HCT116 (cell line): ENCODE measurements around the gene RNF39. TPM values are rescaled to one million over a fixed set of nuclear protein-coding genes. Genes with fewer than 3 reads are reported as not detected.

Source experiments
- ATAC-seq: fragments of 200-7000 bp; cut with Tn5 transposase; 2 replicates; pipeline ENCODE4 v1.9.1; 2020; ENCODE audit warnings: mild to moderate bottlenecking, moderate library complexity
- BruUV-seq: library from RNA; stranded (reverse); fragments of 400-500 nt; replicated peaks from 2 replicates; lab custom pipeline; 2021; lab: Mats Ljungman, UMichigan
- CTCF ChIA-PET: fragments of 300-600 bp; sonication (Branson Sonifier 250); formaldehyde crosslinking; loops from one replicate; lab custom pipeline; 2021; ENCODE audit warnings: antibody characterized with exemption; lab: Charles Lee
- POLR2A ChIA-PET: fragments of 300-600, 350-600 bp; sonication (Branson Sonifier 250); formaldehyde crosslinking; loops from one replicate; lab custom pipeline; 2021; ENCODE audit warnings: antibody characterized with exemption; lab: Charles Lee
- RAD21 ChIA-PET, 2 experiments: fragments of 300-600 bp; sonication (Branson Sonifier 250); formaldehyde crosslinking; loops; one replicate each; lab custom pipeline; 2023; ENCODE audit warnings: low total read pairs in 2 of 2; ENCODE audit not compliant: uncharacterized antibody in 2 of 2, unreplicated experiment in 2 of 2, low non-redundant PET in 1 of 2; lab: Charles Lee
- DNase-seq: peaks from one replicate; pipeline ENCODE4 v3.0.0-alpha.2; 2010; ENCODE audit warnings: low read depth, low spot score
- H2AFZ ChIP-seq: fragments of 200-600 bp; shearing (Covaris generic), sonication (generic); 2 replicates; pipeline ENCODE4 v1.6.1; 2017; ENCODE audit warnings: low read depth, mixed run types, mixed read lengths, antibody characterized with exemption, low read length; ENCODE audit not compliant: poor library complexity, severe bottlenecking
- H3K27ac ChIP-seq: 2 replicates; pipeline ENCODE4 v1.5.1; 2012; ENCODE audit warnings: low read depth, low read length
- H3K27me3 ChIP-seq: fragments of 200-600 bp; sonication (generic); 2 replicates; pipeline ENCODE4 v1.6.1; 2016; ENCODE audit warnings: mixed run types, low read length, mixed read lengths; ENCODE audit not compliant: insufficient read depth
- H3K36me3 ChIP-seq, 2 experiments: fragments of 200-500 bp in 1 of 2; fragments of 200-600 bp in 1 of 2; sonication (Bioruptor generic) in 1 of 2; sonication (generic) in 1 of 2; 2 replicates each; pipeline versions ENCODE4 v1.5.1 to v1.6.1; 2014 to 2016; ENCODE audit warnings: low read length in 2 of 2, inconsistent platforms in 1 of 2, mixed read lengths in 1 of 2, mixed run types in 1 of 2; ENCODE audit not compliant: insufficient read depth in 2 of 2, control insufficient read depth in 1 of 2
- H3K4me1 ChIP-seq, 2 experiments: fragments of 200-600 bp in 1 of 2; sonication (generic) in 1 of 2; 2 replicates each; pipeline versions ENCODE4 v1.5.1 to v1.6.1; 2012 to 2017; ENCODE audit warnings: low read length in 2 of 2, inconsistent platforms in 1 of 2, mild to moderate bottlenecking in 1 of 2, mixed read lengths in 1 of 2, mixed run types in 1 of 2, moderate library complexity in 1 of 2; ENCODE audit not compliant: insufficient read depth in 2 of 2, control insufficient read depth in 1 of 2
- H3K4me2 ChIP-seq: fragments of 200-600 bp; sonication (generic); 2 replicates; pipeline ENCODE4 v1.6.1; 2017; ENCODE audit warnings: mixed run types, low read length, mixed read lengths
- H3K4me3 ChIP-seq, 2 experiments: fragments of 200-600 bp in 1 of 2; sonication (generic) in 1 of 2; replicated peaks in 1 of 2; 2 replicates each; pipeline ENCODE4 v1.5.1; 2011 to 2016; ENCODE audit warnings: low read length in 2 of 2, control low read depth in 1 of 2, low read depth in 1 of 2, mild to moderate bottlenecking in 1 of 2, mixed read lengths in 1 of 2, mixed run types in 1 of 2
- H3K79me2 ChIP-seq: fragments of 200-600 bp; sonication (generic); 2 replicates; pipeline ENCODE4 v1.6.1; 2017; ENCODE audit warnings: mild to moderate bottlenecking, mixed run types, low read length, moderate library complexity, mixed read lengths; ENCODE audit not compliant: insufficient read depth
- H3K9ac ChIP-seq: fragments of 200-600 bp; sonication (generic); 2 replicates; pipeline ENCODE4 v1.6.1; 2016; ENCODE audit warnings: low read length, mixed read lengths
- H3K9me2 ChIP-seq: fragments of 200-600 bp; sonication (generic), shearing (Covaris generic); 2 replicates; pipeline ENCODE4 v1.6.1; 2017; ENCODE audit warnings: mixed run types, mild to moderate bottlenecking, moderate library complexity; ENCODE audit not compliant: insufficient read depth
- H3K9me3 ChIP-seq, 2 experiments: fragments of 200-500 bp in 1 of 2; fragments of 200-600 bp in 1 of 2; sonication (Bioruptor generic) in 1 of 2; sonication (generic) in 1 of 2; 2 replicates each; pipeline ENCODE4 v1.6.1; 2014 to 2017; ENCODE audit warnings: low read length in 2 of 2, mixed read lengths in 2 of 2, inconsistent platforms in 1 of 2, low read depth in 1 of 2, mild to moderate bottlenecking in 1 of 2, mixed run types in 1 of 2, moderate library complexity in 1 of 2; ENCODE audit not compliant: control insufficient read depth in 1 of 2, insufficient read depth in 1 of 2
- H4K20me1 ChIP-seq: fragments of 200-600 bp; sonication (generic), shearing (Covaris generic); 2 replicates; pipeline ENCODE4 v1.6.1; 2017; ENCODE audit warnings: mixed run types, mild to moderate bottlenecking, moderate library complexity; ENCODE audit not compliant: insufficient read depth
- CEBPB ChIP-seq: IDR thresholded peaks from 2 replicates; pipeline ENCODE4 v1.6.1; 2012; ENCODE audit warnings: low read depth
- ELF1 ChIP-seq: IDR thresholded peaks from 2 replicates; pipeline ENCODE4 v1.6.1; 2012; ENCODE audit warnings: low read depth, borderline replicate concordance
- EZH2 ChIP-seq: fragments of 200-600 bp; sonication (generic); IDR thresholded peaks from 2 replicates; pipeline ENCODE4 v1.6.1; 2017; ENCODE audit warnings: antibody characterized with exemption, mixed run types
- FOSL1 ChIP-seq: IDR thresholded peaks from 2 replicates; pipeline ENCODE4 v1.6.1; 2012; ENCODE audit warnings: low read depth
- JUND ChIP-seq: IDR thresholded peaks from 2 replicates; pipeline ENCODE4 v1.6.1; 2012
- POLR2A ChIP-seq: IDR thresholded peaks from 2 replicates; pipeline ENCODE4 v1.7.0; 2011; ENCODE audit warnings: borderline replicate concordance; ENCODE audit not compliant: insufficient read depth, insufficient read length; ENCODE audit errors: extremely low read depth
- SIN3A ChIP-seq: IDR thresholded peaks from 2 replicates; pipeline ENCODE4 v1.6.1; 2012; ENCODE audit warnings: low read depth
- SP1 ChIP-seq: IDR thresholded peaks from 2 replicates; pipeline ENCODE4 v1.6.1; 2012; ENCODE audit warnings: low read depth
- SRF ChIP-seq: IDR thresholded peaks from 2 replicates; pipeline ENCODE4 v1.6.1; 2012; ENCODE audit warnings: low read depth
- TCF7L2 ChIP-seq: IDR thresholded peaks from 2 replicates; pipeline ENCODE4 v1.7.0; 2011; ENCODE audit warnings: borderline replicate concordance, inconsistent platforms; ENCODE audit not compliant: insufficient read depth, insufficient read length; ENCODE audit errors: extremely low read depth
- YY1 ChIP-seq: IDR thresholded peaks from 2 replicates; pipeline ENCODE4 v1.6.1; 2011; ENCODE audit warnings: low read length, low read depth, moderate library complexity, mild to moderate bottlenecking; ENCODE audit not compliant: insufficient replicate concordance; ENCODE audit errors: extremely low read depth
- ZFX ChIP-seq: fragments of 450-650 bp; IDR thresholded peaks from 2 replicates; pipeline ENCODE4 v1.6.1; 2017
- ZNF274 ChIP-seq: fragments of 200-500 bp; sonication (Bioruptor generic); IDR thresholded peaks from 2 replicates; pipeline ENCODE4 v1.6.1; 2014; ENCODE audit warnings: mild to moderate bottlenecking, low read depth, low read length, inconsistent platforms
- intact Hi-C: fragments of 100-400 bp; cut with micrococcal nuclease; formaldehyde crosslinking; loops from 2 replicates; pipeline ENCODE4 v1.10.0; 2022
- total RNA-seq: library from RNA; stranded (reverse); gene quantifications from one replicate; pipeline ENCODE4 v1.2.1, GENCODE V29; 2021; ENCODE audit not compliant: unreplicated experiment
- TF ChIP-seq, protein P1 (sequence below): IDR thresholded peaks from 2 replicates; pipeline ENCODE4 v1.6.1; 2012; ENCODE audit warnings: low read depth
- TF ChIP-seq, protein P2 (sequence below): IDR thresholded peaks from 2 replicates; pipeline ENCODE4 v1.6.1; 2012

The RNF39 gene
- total RNA-seq, 1 experiment from 2014 or later, result 0.22 TPM

- no peak overlapping the region for H3K4me3 ChIP-seq
- ChIA-PET POLR2A (no interaction called here), RAD21 (no interaction called here), CTCF (no interaction called here)
- H3K79me2 ChIP-seq, result no peaks in the 10 kb centered on the region
- no peaks in the 10 kb centered on the region for H3K9me2 ChIP-seq
- intact Hi-C loops, result no loop called here
- H2AFZ ChIP-seq, result no peak overlapping the region
- H3K36me3 ChIP-seq, result no peaks in the 10 kb centered on the region
- H3K4me2 ChIP-seq, result no peak overlapping the region
- H3K27me3 ChIP-seq, result no peaks in the 10 kb centered on the region
- H3K9me3 ChIP-seq, result no peaks in the 10 kb centered on the region
- no TSS peak for BruUV-seq
- peaks cover 15 to 22% of the 10 kb centered on the region in 2 experiments for H3K4me1 ChIP-seq
- TF ChIP-seq JUND, result no peak
- TF ChIP-seq POLR2A, result no peak
- TF ChIP-seq, protein P1, sequence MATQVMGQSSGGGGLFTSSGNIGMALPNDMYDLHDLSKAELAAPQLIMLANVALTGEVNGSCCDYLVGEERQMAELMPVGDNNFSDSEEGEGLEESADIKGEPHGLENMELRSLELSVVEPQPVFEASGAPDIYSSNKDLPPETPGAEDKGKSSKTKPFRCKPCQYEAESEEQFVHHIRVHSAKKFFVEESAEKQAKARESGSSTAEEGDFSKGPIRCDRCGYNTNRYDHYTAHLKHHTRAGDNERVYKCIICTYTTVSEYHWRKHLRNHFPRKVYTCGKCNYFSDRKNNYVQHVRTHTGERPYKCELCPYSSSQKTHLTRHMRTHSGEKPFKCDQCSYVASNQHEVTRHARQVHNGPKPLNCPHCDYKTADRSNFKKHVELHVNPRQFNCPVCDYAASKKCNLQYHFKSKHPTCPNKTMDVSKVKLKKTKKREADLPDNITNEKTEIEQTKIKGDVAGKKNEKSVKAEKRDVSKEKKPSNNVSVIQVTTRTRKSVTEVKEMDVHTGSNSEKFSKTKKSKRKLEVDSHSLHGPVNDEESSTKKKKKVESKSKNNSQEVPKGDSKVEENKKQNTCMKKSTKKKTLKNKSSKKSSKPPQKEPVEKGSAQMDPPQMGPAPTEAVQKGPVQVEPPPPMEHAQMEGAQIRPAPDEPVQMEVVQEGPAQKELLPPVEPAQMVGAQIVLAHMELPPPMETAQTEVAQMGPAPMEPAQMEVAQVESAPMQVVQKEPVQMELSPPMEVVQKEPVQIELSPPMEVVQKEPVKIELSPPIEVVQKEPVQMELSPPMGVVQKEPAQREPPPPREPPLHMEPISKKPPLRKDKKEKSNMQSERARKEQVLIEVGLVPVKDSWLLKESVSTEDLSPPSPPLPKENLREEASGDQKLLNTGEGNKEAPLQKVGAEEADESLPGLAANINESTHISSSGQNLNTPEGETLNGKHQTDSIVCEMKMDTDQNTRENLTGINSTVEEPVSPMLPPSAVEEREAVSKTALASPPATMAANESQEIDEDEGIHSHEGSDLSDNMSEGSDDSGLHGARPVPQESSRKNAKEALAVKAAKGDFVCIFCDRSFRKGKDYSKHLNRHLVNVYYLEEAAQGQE, result no peak
- ATAC-seq (no peak), DNase-seq (no peak)
- no peak overlapping the region for H3K9ac ChIP-seq
- no peak overlapping the region for H3K27ac ChIP-seq
- H4K20me1 ChIP-seq, result no peaks in the 10 kb centered on the region
These were observed 12.3 kb upstream of the RNF39 start for GRCh38 chr6:30087876-30088275.

DNA sequence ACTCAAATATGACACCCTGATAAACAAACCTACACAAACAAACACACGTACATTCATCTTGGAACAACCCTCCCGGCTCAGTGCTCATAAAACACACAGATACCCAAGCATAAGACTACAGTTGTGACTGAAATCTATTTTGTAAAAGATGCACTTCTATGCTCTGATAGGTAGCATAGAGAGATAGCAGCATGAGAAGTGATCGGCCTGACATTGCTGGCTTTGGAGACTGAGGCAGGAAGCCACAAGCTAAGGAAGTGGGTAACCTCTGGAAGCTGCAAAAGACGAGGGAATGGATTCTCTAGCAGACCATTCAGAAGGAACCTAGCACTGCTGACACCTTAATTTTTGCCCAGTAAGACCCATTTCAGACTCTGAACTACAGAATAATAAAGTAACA is 1.6 kb upstream of the RNF39 start:
- no TSS peak for BruUV-seq
- Histone ChIP-seq H3K9me2 (no peaks in the 10 kb centered on the region), H3K27ac (no peak overlapping the region), H3K4me2 (no peak overlapping the region), H3K9ac (no peak overlapping the region), H2AFZ (no peak overlapping the region), H3K36me3 (no peaks in the 10 kb centered on the region), H3K4me1 (peaks cover 11 to 19% of the 10 kb centered on the region in 2 experiments), H3K79me2 (no peaks in the 10 kb centered on the region), H4K20me1 (no peaks in the 10 kb centered on the region), H3K9me3 (no peaks in the 10 kb centered on the region), H3K4me3 (no peak overlapping the region), H3K27me3 (no peaks in the 10 kb centered on the region)
- CTCF ChIA-PET, result no interaction called here
- RAD21 ChIA-PET, result no interaction called here
- no peak for DNase-seq
- TF ChIP-seq YY1, result no peak
- TF ChIP-seq, protein P2, sequence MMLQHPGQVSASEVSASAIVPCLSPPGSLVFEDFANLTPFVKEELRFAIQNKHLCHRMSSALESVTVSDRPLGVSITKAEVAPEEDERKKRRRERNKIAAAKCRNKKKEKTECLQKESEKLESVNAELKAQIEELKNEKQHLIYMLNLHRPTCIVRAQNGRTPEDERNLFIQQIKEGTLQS, result no peak
- TF ChIP-seq EZH2, result no peak
- no peak for TF ChIP-seq ZFX
- TF ChIP-seq SIN3A, result no peak
- no peak for TF ChIP-seq CEBPB
- TF ChIP-seq TCF7L2, result no peak
- no peak for TF ChIP-seq SP1
- no peak for TF ChIP-seq FOSL1
- TF ChIP-seq, protein P1, result no peak
- no peak for TF ChIP-seq ZNF274
- TF ChIP-seq ELF1, result no peak
- TF ChIP-seq POLR2A, result no peak
- TF ChIP-seq SRF, result no peak
- intact Hi-C loops, result no loop called here
- ATAC-seq, result no peak
- POLR2A ChIA-PET, result no interaction called here
